Neuronal stem cell (in vitro differentiated cells): Measurements from ENCODE around the gene HS1BP3.

Experiments
- DNase-seq: peaks from one replicate; pipeline ENCODE4 v3.0.0-alpha.2; 2013; ENCODE audit warnings: low spot score
- H2AFZ ChIP-seq: one replicate; pipeline ENCODE4 v1.6.1; 2013; ENCODE audit warnings: mild to moderate bottlenecking, low read length, inconsistent platforms
- H2AK5ac ChIP-seq: 2 replicates; pipeline ENCODE4 v1.6.1; 2013; ENCODE audit warnings: low read depth, mild to moderate bottlenecking, inconsistent platforms, low read length, moderate library complexity, mixed read lengths
- H2BK120ac ChIP-seq: 2 replicates; pipeline ENCODE4 v1.6.1; 2013; ENCODE audit warnings: low read depth, mild to moderate bottlenecking, inconsistent platforms, low read length, moderate library complexity, mixed read lengths
- H2BK12ac ChIP-seq: one replicate; pipeline ENCODE4 v1.6.1; 2013; ENCODE audit warnings: low read length, inconsistent platforms
- H2BK15ac ChIP-seq: 2 replicates; pipeline ENCODE4 v1.6.1; 2013; ENCODE audit warnings: mild to moderate bottlenecking, low read length, inconsistent platforms, mixed read lengths
- H2BK5ac ChIP-seq: one replicate; pipeline ENCODE4 v1.6.1; 2013; ENCODE audit warnings: inconsistent platforms, mild to moderate bottlenecking, low read length, moderate library complexity
- H3K14ac ChIP-seq: one replicate; pipeline ENCODE4 v1.6.1; 2013; ENCODE audit warnings: low read length, inconsistent platforms
- H3K18ac ChIP-seq: 2 replicates; pipeline ENCODE4 v1.6.1; 2013; ENCODE audit warnings: low read length, inconsistent platforms
- H3K23ac ChIP-seq: 2 replicates; pipeline ENCODE4 v1.6.1; 2013; ENCODE audit warnings: low read depth, mild to moderate bottlenecking, mixed read lengths, low read length, inconsistent platforms; ENCODE audit not compliant: poor library complexity
- H3K27ac ChIP-seq: replicated peaks from 3 replicates; pipeline ENCODE4 v1.5.1; 2013; ENCODE audit warnings: low read length, inconsistent platforms
- H3K27me3 ChIP-seq, 3 experiments: 2 replicates each; pipeline ENCODE4 v1.6.1; 2013; ENCODE audit warnings: low read length in 3 of 3, mild to moderate bottlenecking in 2 of 3, inconsistent platforms in 1 of 3, low read depth in 1 of 3, mixed read lengths in 1 of 3, moderate library complexity in 1 of 3; ENCODE audit not compliant: control insufficient read depth in 3 of 3, insufficient read depth in 3 of 3
- H3K36me3 ChIP-seq, 2 donors: replicated peaks in 1 of 2; 2 replicates each; pipeline ENCODE4 v1.6.1; 2013; ENCODE audit warnings: low read length in 2 of 2; ENCODE audit not compliant: control insufficient read depth in 2 of 2, insufficient read depth in 2 of 2
- H3K4ac ChIP-seq: 2 replicates; pipeline ENCODE4 v1.6.1; 2013; ENCODE audit warnings: inconsistent platforms, mild to moderate bottlenecking, low read length, moderate library complexity
- H3K4me1 ChIP-seq, 2 donors: 1 replicate in 1 of 2; 2 replicates in 1 of 2; pipeline ENCODE4 v1.6.1; 2013; ENCODE audit warnings: low read length in 2 of 2, low read depth in 1 of 2; ENCODE audit not compliant: control insufficient read depth in 2 of 2, insufficient read depth in 1 of 2
- H3K4me2 ChIP-seq: one replicate; pipeline ENCODE4 v1.6.1; 2013; ENCODE audit warnings: mild to moderate bottlenecking, low read length, inconsistent platforms; ENCODE audit not compliant: insufficient read depth, poor library complexity, severe bottlenecking
- H3K4me3 ChIP-seq, 2 donors: 2 replicates each; pipeline ENCODE4 v1.5.1; 2013; ENCODE audit warnings: low read length in 2 of 2, mild to moderate bottlenecking in 2 of 2, inconsistent platforms in 1 of 2, moderate library complexity in 1 of 2
- H3K79me1 ChIP-seq: one replicate; pipeline ENCODE4 v1.6.1; 2013; ENCODE audit warnings: low read depth, mild to moderate bottlenecking, inconsistent platforms, low read length, moderate library complexity
- H3K9ac ChIP-seq: one replicate; pipeline ENCODE4 v1.6.1; 2013; ENCODE audit warnings: mild to moderate bottlenecking, low read depth, low read length, inconsistent platforms; ENCODE audit not compliant: poor library complexity
- H3K9me3 ChIP-seq, 2 donors: replicated peaks in 1 of 2; 2 replicates each; pipeline versions ENCODE3 to v1.6.1; 2013; ENCODE audit warnings: low read length in 2 of 2, mild to moderate bottlenecking in 2 of 2, inconsistent platforms in 1 of 2, low read depth in 1 of 2, mixed read lengths in 1 of 2, moderate library complexity in 1 of 2; ENCODE audit not compliant: control insufficient read depth in 2 of 2, insufficient read depth in 1 of 2
- H4K8ac ChIP-seq: one replicate; pipeline ENCODE4 v1.6.1; 2013; ENCODE audit warnings: low read depth, mild to moderate bottlenecking, inconsistent platforms, low read length, moderate library complexity
- H4K91ac ChIP-seq: one replicate; pipeline ENCODE4 v1.6.1; 2013; ENCODE audit warnings: low read length, low read depth, mild to moderate bottlenecking, inconsistent platforms; ENCODE audit not compliant: poor library complexity
- WGBS, 2 donors: extraction: QIAGEN DNeasy Blood & Tissue Kit; methylation state at CpG; one replicate each; pipeline ENCODE4 v1.1.7; 2013; ENCODE audit warnings: missing lambda C conversion rate in 2 of 2, mixed read lengths in 1 of 2; ENCODE audit not compliant: insufficient read length in 2 of 2, insufficient replicate concordance in 1 of 2; ENCODE audit errors: extremely low coverage in 2 of 2; 5-methylcytosine and 5-hydroxymethylcytosine counted together

HS1BP3 gene

GRCh38 chr2:20600756-20601325 lies 50.1 kb downstream of the HS1BP3 start:
- H3K9me3 ChIP-seq = no peaks in the 10 kb centered on the region
- peaks cover 28 to 49% of the 10 kb centered on the region in 2 donors for H3K4me1 ChIP-seq
- no peak overlapping the region for H3K23ac ChIP-seq
- H3K79me1 ChIP-seq = no peaks in the 10 kb centered on the region
- no peak overlapping the region for H2BK120ac ChIP-seq
- H3K4ac ChIP-seq = no peak overlapping the region
- H2AFZ ChIP-seq = no peak overlapping the region
- H2AK5ac ChIP-seq = no peak overlapping the region
- no CpG with 5 or more reads among the region's 1 CpG for WGBS, 2 donors
- no peak overlapping the region for H3K4me2 ChIP-seq
- no peak overlapping the region for H2BK5ac ChIP-seq
- H3K18ac ChIP-seq = no peak overlapping the region
- H2BK15ac ChIP-seq = no peak overlapping the region
- no peak overlapping the region for H3K14ac ChIP-seq
- H3K27me3 ChIP-seq = no peaks in the 10 kb centered on the region
- H3K36me3 ChIP-seq = no peaks in the 10 kb centered on the region
- H3K9ac ChIP-seq = no peak overlapping the region
- H2BK12ac ChIP-seq = no peak overlapping the region
- H3K27ac ChIP-seq = no peak overlapping the region
- no peak overlapping the region for H4K91ac ChIP-seq
- H4K8ac ChIP-seq = no peak overlapping the region
- no peak overlapping the region for H3K4me3 ChIP-seq
- no peak for DNase-seq

- H2BK5ac ChIP-seq = peak overlapping the region; percentile 55
- no peak overlapping the region for H3K4ac ChIP-seq
- H3K9ac ChIP-seq = no peak overlapping the region
- no peaks in the 10 kb centered on the region for H3K9me3 ChIP-seq
- H2AFZ ChIP-seq = peak overlapping the region; percentile 3
- no peaks in the 10 kb centered on the region for H3K79me1 ChIP-seq
- H3K36me3 ChIP-seq = no peaks in the 10 kb centered on the region
- no peak overlapping the region for H2BK120ac ChIP-seq
- H4K91ac ChIP-seq = no peak overlapping the region
- H3K27ac ChIP-seq = peak overlapping the region; percentile 57
- H3K4me3 ChIP-seq = no peak overlapping the region
- no peak overlapping the region for H3K14ac ChIP-seq
- no peak overlapping the region for H2AK5ac ChIP-seq
- H4K8ac ChIP-seq = no peak overlapping the region
- no peak overlapping the region for H2BK15ac ChIP-seq
- no CpG with 5 or more reads among the region's 10 CpGs for WGBS, 2 donors
- peak overlapping the region; percentile 82 for H3K18ac ChIP-seq
- no peak overlapping the region for H3K4me2 ChIP-seq
- H2BK12ac ChIP-seq = no peak overlapping the region
- DNase-seq = peak; percentile 58
- no peaks in the 10 kb centered on the region for H3K27me3 ChIP-seq
- H3K23ac ChIP-seq = no peak overlapping the region
- peaks cover 36 to 57% of the 10 kb centered on the region in 2 donors for H3K4me1 ChIP-seq
Measured at GRCh38 chr2:20599861-20600461, 50.9 kb downstream of the HS1BP3 start.

GRCh38 chr2:20599001-20599600 lies 51.8 kb downstream of the HS1BP3 start:
- peak overlapping the region; percentile 89 for H2AK5ac ChIP-seq
- no peak overlapping the region for H3K27ac ChIP-seq
- peak overlapping the region; percentile 2 for H3K14ac ChIP-seq
- no peak overlapping the region for H2AFZ ChIP-seq
- no peaks in the 10 kb centered on the region for H3K36me3 ChIP-seq
- no peaks in the 10 kb centered on the region for H3K79me1 ChIP-seq
- H2BK120ac ChIP-seq = no peak overlapping the region
- no peak overlapping the region for H3K4me3 ChIP-seq
- H4K91ac ChIP-seq = no peak overlapping the region
- no peak overlapping the region for H3K4me2 ChIP-seq
- H3K4me1 ChIP-seq = peaks cover 33 to 58% of the 10 kb centered on the region in 2 donors
- H2BK5ac ChIP-seq = no peak overlapping the region
- H3K18ac ChIP-seq = peak overlapping the region; percentile 31
- H4K8ac ChIP-seq = no peak overlapping the region
- no peak overlapping the region for H3K4ac ChIP-seq
- H2BK15ac ChIP-seq = peak overlapping the region; percentile 52
- H3K23ac ChIP-seq = no peak overlapping the region
- DNase-seq = no peak
- H3K27me3 ChIP-seq = no peaks in the 10 kb centered on the region
- no peak overlapping the region for H3K9ac ChIP-seq
- whole genome bisulfite sequencing, 2 donors = no CpG with 5 or more reads among the region's 12 CpGs
- peak overlapping the region; percentile 27 for H2BK12ac ChIP-seq
- H3K9me3 ChIP-seq = no peaks in the 10 kb centered on the region

- Histone ChIP-seq H3K4me3 (no peak overlapping the region), H2BK120ac (no peak overlapping the region), H3K4me2 (no peak overlapping the region), H2BK12ac (no peak overlapping the region), H2BK15ac (no peak overlapping the region), H3K36me3 (no peaks in the 10 kb centered on the region), H2AFZ (no peak overlapping the region), H4K8ac (no peak overlapping the region), H3K27me3 (no peaks in the 10 kb centered on the region), H3K79me1 (no peaks in the 10 kb centered on the region), H3K4ac (no peak overlapping the region), H3K23ac (no peak overlapping the region), H3K4me1 (peaks cover 33 to 67% of the 10 kb centered on the region in 2 donors), H2AK5ac (no peak overlapping the region), H4K91ac (no peak overlapping the region), H3K27ac (no peak overlapping the region), H3K9me3 (no peaks in the 10 kb centered on the region), H3K14ac (no peak overlapping the region), H2BK5ac (no peak overlapping the region), H3K18ac (peak overlapping the region; percentile 63), H3K9ac (no peak overlapping the region)
- WGBS, 2 donors = no CpG with 5 or more reads among the region's 6 CpGs
- DNase-seq = no peak
Measured at GRCh38 chr2:20597860-20598183, 53.1 kb downstream of the HS1BP3 start.
